ENCODE data around the gene DSCAM. TPM values are rescaled to one million over a fixed set of nuclear protein-coding genes. Genes with fewer than 3 reads are reported as not detected.

DSCAM gene
- total and polyA plus RNA-seq, 4 donors = 0.02 to 0.25 (median 0.09) TPM

GRCh38 chr21:40568807-40569206 lies 278.2 kb downstream of the DSCAM start:
- no peak for TF ChIP-seq CTCF (IDR thresholded peaks at IDR 0.05; ENCODE audit: control extremely low read depth, extremely low read depth)
- Histone ChIP-seq H3K27ac (ENCODE audit: low read depth in 1 of 2, low read length in 1 of 2) (no peak overlapping the region), H3K27me3 (ENCODE audit: control insufficient read depth in 3 of 3, insufficient read depth in 3 of 3, low read length in 2 of 3) (no peaks in the 10 kb centered on the region), H3K4me3 (no peak overlapping the region), H3K9ac (ENCODE audit: insufficient read depth in 1 of 2, low read length in 2 of 2) (no peak overlapping the region), H3K9me3 (ENCODE audit: control insufficient read depth in 4 of 4, insufficient read depth in 3 of 4, low read length in 3 of 4) (peaks cover 0 to 5% (median 0%) of the 10 kb centered on the region in 4 donors), H3K4me1 (ENCODE audit: control insufficient read depth in 5 of 5, insufficient read depth in 5 of 5, low read length in 5 of 5) (peaks cover 0 to 10% (median 0%) of the 10 kb centered on the region in 5 donors), H3K36me3 (ENCODE audit: control insufficient read depth in 4 of 4, insufficient read depth in 4 of 4, low read length in 4 of 4) (no peaks in the 10 kb centered on the region)
- ATAC-seq (ENCODE audit: insufficient read depth, low FRiP score) (no peak), DNase-seq (no peak)
- WGBS, 2 donors = 43 to 47% methylated on average over 1 of the region's 1 CpG

DNA sequence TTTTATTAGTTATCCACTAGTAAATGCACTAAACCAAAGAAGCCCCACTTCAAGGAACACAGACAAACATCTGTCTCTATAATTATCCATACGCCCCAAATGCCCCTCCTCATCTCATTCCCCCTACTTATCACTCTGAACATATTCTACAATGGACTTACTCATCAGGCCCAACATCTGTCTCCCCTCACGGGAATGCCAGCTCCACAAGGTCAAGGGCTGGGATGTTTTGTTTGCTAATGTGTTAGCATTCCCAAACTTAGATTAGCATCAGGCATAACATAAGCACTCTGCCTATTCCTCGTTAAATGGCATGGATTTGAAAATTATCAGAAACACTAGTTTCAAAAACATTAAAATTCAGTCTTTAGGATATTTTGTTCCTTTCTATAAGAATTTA lies 279.5 kb downstream of the DSCAM start:
- no peak overlapping the region for H3K4me3 ChIP-seq
- no peak overlapping the region for H3K27ac ChIP-seq (ENCODE audit: low read depth in 1 of 2, low read length in 1 of 2)
- peak; percentile 5 to 29 (median 20) for DNase-seq
- 65 to 85% methylated on average over 3 of the region's 3 CpGs for WGBS, 2 donors
- no peak for ATAC-seq (ENCODE audit: insufficient read depth, low FRiP score)
- no peak overlapping the region for H3K9ac ChIP-seq (ENCODE audit: insufficient read depth in 1 of 2, low read length in 2 of 2)
- H3K9me3 ChIP-seq (ENCODE audit: control insufficient read depth in 4 of 4, insufficient read depth in 3 of 4, low read length in 3 of 4) = peaks cover 0 to 5% (median 0%) of the 10 kb centered on the region in 4 donors
- H3K36me3 ChIP-seq (ENCODE audit: control insufficient read depth in 4 of 4, insufficient read depth in 4 of 4, low read length in 4 of 4) = no peaks in the 10 kb centered on the region
- H3K27me3 ChIP-seq (ENCODE audit: control insufficient read depth in 3 of 3, insufficient read depth in 3 of 3, low read length in 2 of 3) = no peaks in the 10 kb centered on the region
- TF ChIP-seq CTCF (IDR thresholded peaks at IDR 0.05; ENCODE audit: control extremely low read depth, extremely low read depth) = no peak
- H3K4me1 ChIP-seq (ENCODE audit: control insufficient read depth in 5 of 5, insufficient read depth in 5 of 5, low read length in 5 of 5) = peaks cover 0 to 15% (median 0%) of the 10 kb centered on the region in 5 donors

DNA sequence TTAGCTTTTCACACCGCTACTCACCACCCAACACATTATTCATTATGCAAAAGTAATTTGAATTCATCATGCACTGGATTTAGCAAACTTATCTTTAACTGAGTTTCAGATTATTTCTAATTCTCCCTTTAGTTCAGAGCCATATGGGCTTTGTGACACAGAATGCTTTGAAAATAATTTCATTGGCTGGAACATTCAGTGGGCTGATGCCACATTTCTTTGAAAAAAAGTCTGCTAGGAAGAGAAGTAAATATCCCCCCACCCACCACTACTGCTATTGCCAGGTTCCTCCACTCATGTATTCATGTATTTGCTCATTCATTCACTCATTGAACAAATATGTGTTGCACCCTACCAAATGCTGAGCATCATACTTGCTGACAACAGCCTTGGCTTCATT lies 280.5 kb downstream of the DSCAM start:
- peaks cover 0 to 5% (median 0%) of the 10 kb centered on the region in 4 donors for H3K9me3 ChIP-seq (ENCODE audit: control insufficient read depth in 4 of 4, insufficient read depth in 3 of 4, low read length in 3 of 4)
- TF ChIP-seq CTCF (IDR thresholded peaks at IDR 0.05; ENCODE audit: control extremely low read depth, extremely low read depth) = no peak

GRCh38 chr21:40564318-40564717 lies 282.6 kb downstream of the DSCAM start:
- peaks cover 0 to 16% (median 0%) of the 10 kb centered on the region in 5 donors for H3K4me1 ChIP-seq (ENCODE audit: control insufficient read depth in 5 of 5, insufficient read depth in 5 of 5, low read length in 5 of 5)
- no peak for TF ChIP-seq CTCF (IDR thresholded peaks at IDR 0.05; ENCODE audit: control extremely low read depth, extremely low read depth)
- H3K9me3 ChIP-seq (ENCODE audit: control insufficient read depth in 4 of 4, insufficient read depth in 3 of 4, low read length in 3 of 4) = peaks cover 0 to 4% (median 0%) of the 10 kb centered on the region in 4 donors
- DNase-seq (no peak), ATAC-seq (ENCODE audit: insufficient read depth, low FRiP score) (no peak)
- WGBS, 2 donors = 74 to 75% methylated on average over 6 of the region's 6 CpGs
- H3K9ac ChIP-seq (ENCODE audit: insufficient read depth in 1 of 2, low read length in 2 of 2) = no peak overlapping the region
- H3K27me3 ChIP-seq (ENCODE audit: control insufficient read depth in 3 of 3, insufficient read depth in 3 of 3, low read length in 2 of 3) = no peaks in the 10 kb centered on the region
- no peak overlapping the region for H3K27ac ChIP-seq (ENCODE audit: low read depth in 1 of 2, low read length in 1 of 2)
- H3K4me3 ChIP-seq = no peak overlapping the region
- H3K36me3 ChIP-seq (ENCODE audit: control insufficient read depth in 4 of 4, insufficient read depth in 4 of 4, low read length in 4 of 4) = no peaks in the 10 kb centered on the region

More for the DNA sequence above, 280.5 kb downstream of the DSCAM start:
- WGBS, 2 donors = 31 to 84% methylated on average over 1 of the region's 1 CpG
- no peak for DNase-seq
- no peak for ATAC-seq (ENCODE audit: insufficient read depth, low FRiP score)
- no peaks in the 10 kb centered on the region for H3K36me3 ChIP-seq (ENCODE audit: control insufficient read depth in 4 of 4, insufficient read depth in 4 of 4, low read length in 4 of 4)
- no peak overlapping the region for H3K9ac ChIP-seq (ENCODE audit: insufficient read depth in 1 of 2, low read length in 2 of 2)
- H3K4me3 ChIP-seq = no peak overlapping the region
- H3K27ac ChIP-seq (ENCODE audit: low read depth in 1 of 2, low read length in 1 of 2) = no peak overlapping the region
- no peaks in the 10 kb centered on the region for H3K27me3 ChIP-seq (ENCODE audit: control insufficient read depth in 3 of 3, insufficient read depth in 3 of 3, low read length in 2 of 3)
- H3K4me1 ChIP-seq (ENCODE audit: control insufficient read depth in 5 of 5, insufficient read depth in 5 of 5, low read length in 5 of 5) = peaks cover 0 to 16% (median 0%) of the 10 kb centered on the region in 5 donors

Data from lung (tissue), 12 donors.